ENCODE measurements around the gene PAX5. TPM values are rescaled to one million over a fixed set of nuclear protein-coding genes. Genes with fewer than 3 reads are reported as not detected.

PAX5 gene
- total RNA-seq, 1 donor from 2014 or later = 0.25 TPM

DNA sequence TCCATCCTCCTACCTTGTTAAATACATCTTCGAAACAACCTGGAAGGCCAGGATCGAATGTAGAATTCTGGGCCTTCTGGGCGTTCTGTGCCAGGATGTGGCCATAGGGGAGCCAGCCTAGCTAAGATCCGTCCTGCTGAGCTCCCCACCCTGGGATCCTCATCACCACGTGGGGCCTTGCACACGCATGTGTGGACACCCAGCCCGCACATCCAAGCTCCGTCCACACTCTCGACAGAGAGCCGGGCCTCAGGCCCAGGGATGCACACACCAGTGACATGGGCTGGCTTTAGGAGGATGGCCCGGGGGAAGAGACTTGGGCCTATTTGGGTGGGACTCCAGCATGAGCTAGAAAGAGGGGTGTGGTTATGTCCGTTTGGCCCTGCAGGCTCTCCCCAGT, 154.0 kb downstream of the PAX5 start:
- intact Hi-C loops (cut with DNase I) = no loop called here
- H3K27me3 ChIP-seq = no peaks in the 10 kb centered on the region
- TF ChIP-seq POLR2A (IDR thresholded peaks at IDR 0.05) = no peak
- no peak for TF ChIP-seq POLR2AphosphoS5 (IDR thresholded peaks at IDR 0.05; ENCODE audit: insufficient read depth in 1 of 2, low read depth in 1 of 2)
- TF ChIP-seq, protein P1, sequence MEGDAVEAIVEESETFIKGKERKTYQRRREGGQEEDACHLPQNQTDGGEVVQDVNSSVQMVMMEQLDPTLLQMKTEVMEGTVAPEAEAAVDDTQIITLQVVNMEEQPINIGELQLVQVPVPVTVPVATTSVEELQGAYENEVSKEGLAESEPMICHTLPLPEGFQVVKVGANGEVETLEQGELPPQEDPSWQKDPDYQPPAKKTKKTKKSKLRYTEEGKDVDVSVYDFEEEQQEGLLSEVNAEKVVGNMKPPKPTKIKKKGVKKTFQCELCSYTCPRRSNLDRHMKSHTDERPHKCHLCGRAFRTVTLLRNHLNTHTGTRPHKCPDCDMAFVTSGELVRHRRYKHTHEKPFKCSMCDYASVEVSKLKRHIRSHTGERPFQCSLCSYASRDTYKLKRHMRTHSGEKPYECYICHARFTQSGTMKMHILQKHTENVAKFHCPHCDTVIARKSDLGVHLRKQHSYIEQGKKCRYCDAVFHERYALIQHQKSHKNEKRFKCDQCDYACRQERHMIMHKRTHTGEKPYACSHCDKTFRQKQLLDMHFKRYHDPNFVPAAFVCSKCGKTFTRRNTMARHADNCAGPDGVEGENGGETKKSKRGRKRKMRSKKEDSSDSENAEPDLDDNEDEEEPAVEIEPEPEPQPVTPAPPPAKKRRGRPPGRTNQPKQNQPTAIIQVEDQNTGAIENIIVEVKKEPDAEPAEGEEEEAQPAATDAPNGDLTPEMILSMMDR (IDR thresholded peaks at IDR 0.05) = no peak

DNA sequence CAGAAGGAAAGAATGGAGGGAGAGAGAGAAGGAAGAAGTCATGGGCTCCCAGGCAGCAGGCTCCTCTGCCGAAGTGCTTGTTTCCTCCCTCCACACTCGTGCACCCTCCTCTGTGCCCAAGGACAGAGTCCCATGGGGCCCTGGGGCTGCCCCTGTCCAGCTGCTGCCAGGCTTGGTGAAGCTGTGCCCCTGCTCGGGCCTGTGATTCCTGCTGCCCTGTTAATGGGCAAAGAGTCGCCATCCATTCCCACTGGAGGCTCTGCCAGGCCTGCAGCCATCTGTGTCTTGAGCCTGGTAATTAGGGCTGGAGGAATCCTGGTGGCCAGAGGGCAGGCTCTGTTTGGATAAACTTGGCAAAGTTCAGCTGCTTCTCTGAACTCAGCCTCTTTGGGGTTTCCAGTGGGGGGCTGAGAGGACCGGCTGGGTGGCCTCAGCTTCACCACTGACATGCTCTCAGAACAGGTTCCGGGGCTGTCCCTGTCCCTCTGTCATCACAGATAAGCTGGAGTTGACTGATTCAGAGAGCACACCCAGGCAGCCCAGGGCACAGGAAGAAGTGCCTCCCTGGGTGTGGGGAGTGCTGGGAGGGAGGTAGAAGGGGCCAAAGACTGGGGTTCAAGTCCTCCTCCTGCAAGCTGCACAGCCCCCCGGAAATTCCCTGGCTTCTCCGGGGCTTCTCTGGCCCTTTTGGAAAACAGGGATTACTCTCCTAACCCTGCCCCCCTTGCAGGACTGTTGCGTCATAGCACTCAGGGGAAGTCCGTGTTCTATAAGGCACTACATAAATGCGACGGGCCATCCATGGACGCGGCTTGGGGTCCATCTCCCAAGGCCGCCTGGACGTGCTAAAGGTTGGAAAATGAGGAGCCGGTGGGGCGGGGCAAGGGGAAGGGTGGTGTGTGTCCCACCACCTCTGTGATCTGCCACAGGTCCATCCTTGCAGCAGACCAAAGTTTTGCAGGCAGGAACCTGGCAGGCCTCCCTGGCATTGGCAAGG, 154.8 kb downstream of the PAX5 start:
- Histone ChIP-seq H3K27ac (no peak overlapping the region), H3K4me3 (no peak overlapping the region), H3K9me3 (no peaks in the 10 kb centered on the region), H3K36me3 (no peaks in the 10 kb centered on the region), H3K4me1 (no peaks in the 10 kb centered on the region), H3K27me3 (no peaks in the 10 kb centered on the region)
- DNase-seq (ENCODE audit: extremely low spot score in 2 of 2) = no peak
- intact Hi-C loops (cut with DNase I) = no loop called here
- TF ChIP-seq POLR2A (IDR thresholded peaks at IDR 0.05) (no peak), POLR2AphosphoS5 (IDR thresholded peaks at IDR 0.05; ENCODE audit: insufficient read depth in 1 of 2, low read depth in 1 of 2) (no peak)
- TF ChIP-seq, protein P1 (IDR thresholded peaks at IDR 0.05) = no peak

More for the DNA sequence above, 154.0 kb downstream of the PAX5 start:
- Histone ChIP-seq H3K4me1 (no peaks in the 10 kb centered on the region), H3K36me3 (no peaks in the 10 kb centered on the region), H3K4me3 (no peak overlapping the region), H3K9me3 (no peaks in the 10 kb centered on the region), H3K27ac (no peak overlapping the region)
- DNase-seq (ENCODE audit: extremely low spot score in 2 of 2) = no peak

DNA sequence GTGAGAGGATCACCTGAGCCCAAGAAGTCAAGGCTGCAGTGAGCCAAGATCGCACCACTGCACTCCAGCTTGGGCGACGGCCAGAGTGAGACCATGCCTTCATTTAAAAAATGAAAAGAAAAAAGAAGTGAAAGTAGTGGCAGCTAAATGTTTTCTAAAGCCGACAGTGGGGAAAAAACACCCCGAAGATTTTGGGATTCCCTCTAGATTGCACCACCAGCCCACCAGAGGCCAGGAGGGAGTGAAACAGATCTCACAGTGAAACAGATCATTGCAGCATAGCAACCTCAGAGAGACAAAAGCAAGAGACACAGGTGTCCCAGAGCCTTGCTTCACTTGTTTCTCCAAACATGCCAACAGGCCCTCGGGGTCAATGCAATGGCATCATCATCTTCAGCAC, 156.8 kb downstream of the PAX5 start:
- no peaks in the 10 kb centered on the region for H3K27me3 ChIP-seq
- H3K4me3 ChIP-seq = no peak overlapping the region
- H3K27ac ChIP-seq = no peak overlapping the region
- H3K9me3 ChIP-seq = no peaks in the 10 kb centered on the region
- H3K36me3 ChIP-seq = no peaks in the 10 kb centered on the region
- DNase-seq (ENCODE audit: extremely low spot score in 2 of 2) = no peak
- intact Hi-C loops (cut with DNase I) = no loop called here
- TF ChIP-seq POLR2AphosphoS5 (IDR thresholded peaks at IDR 0.05; ENCODE audit: insufficient read depth in 1 of 2, low read depth in 1 of 2) = no peak
- no peak for TF ChIP-seq POLR2A (IDR thresholded peaks at IDR 0.05)
- TF ChIP-seq, protein P1 (IDR thresholded peaks at IDR 0.05) = no peak
- no peaks in the 10 kb centered on the region for H3K4me1 ChIP-seq

DNA sequence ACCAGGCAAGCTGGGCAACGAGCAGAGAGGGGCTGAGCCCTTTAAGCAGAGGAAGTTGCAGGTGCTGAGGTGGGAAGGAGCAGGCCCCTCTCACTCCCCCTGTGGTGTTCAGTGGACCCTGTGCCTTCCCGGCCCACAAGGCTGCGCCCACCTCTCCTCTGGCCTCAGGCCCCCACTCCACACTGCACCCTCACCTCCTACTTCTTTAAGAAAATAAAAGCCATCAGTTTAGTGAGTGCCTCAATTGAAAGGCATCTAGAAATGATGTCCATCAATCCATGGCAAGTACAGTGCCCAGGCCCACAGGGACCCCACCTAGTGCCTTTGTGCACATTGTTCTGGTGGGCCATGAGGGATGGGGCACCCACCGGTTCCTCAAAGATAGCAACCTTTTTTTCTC, 158.0 kb downstream of the PAX5 start:
- Histone ChIP-seq H3K4me1 (no peaks in the 10 kb centered on the region), H3K27me3 (no peaks in the 10 kb centered on the region)
- intact Hi-C loops (cut with DNase I) = no loop called here

More for the DNA sequence above, 158.0 kb downstream of the PAX5 start:
- H3K36me3 ChIP-seq = no peaks in the 10 kb centered on the region
- TF ChIP-seq, protein P1 (IDR thresholded peaks at IDR 0.05) = no peak
- TF ChIP-seq POLR2AphosphoS5 (IDR thresholded peaks at IDR 0.05; ENCODE audit: insufficient read depth in 1 of 2, low read depth in 1 of 2) = no peak
- TF ChIP-seq POLR2A (IDR thresholded peaks at IDR 0.05) = no peak
- H3K27ac ChIP-seq = no peak overlapping the region
- no peaks in the 10 kb centered on the region for H3K9me3 ChIP-seq
- H3K4me3 ChIP-seq = no peak overlapping the region
- DNase-seq (ENCODE audit: extremely low spot score in 2 of 2) = no peak
